ENCODE measurements around the gene OR1E1.

OR1E1 gene

GRCh38 chr17:3398310-3398709, at the start of gene OR1E1:
Gene OR1E1 (minus strand): TSS chr17:3398410. CDS start chr17:3398410, 0 bp downstream.
- Histone ChIP-seq H3K9me3 (ENCODE audit: insufficient read depth, low read length, severe bottlenecking) (no peaks in the 10 kb centered on the region), H3K9ac (ENCODE audit: low read depth, low read length) (no peak within 1 kb of the TSS), H3K36me3 (ENCODE audit: insufficient read depth, low read length) (no peaks in the 10 kb centered on the region), H3K79me2 (ENCODE audit: insufficient read depth, low read length) (no peaks in the 10 kb centered on the region), H3K27ac (ENCODE audit: low read length) (no peak within 1 kb of the TSS), H3K4me2 (ENCODE audit: insufficient read depth, low read length) (no peak within 1 kb of the TSS), H2AFZ (ENCODE audit: low read depth, low read length) (no peak within 1 kb of the TSS), H3K4me3 (ENCODE audit: low read depth in 1 of 2, low read length in 2 of 2) (no peak within 1 kb of the TSS), H3K27me3 (ENCODE audit: insufficient read depth, low read length, poor library complexity) (no peaks in the 10 kb centered on the region), H3K4me1 (ENCODE audit: insufficient read depth, low read length) (no peaks in the 10 kb centered on the region), H4K20me1 (ENCODE audit: insufficient read depth, low read length) (no peaks in the 10 kb centered on the region)
- TF ChIP-seq EZH2 (IDR thresholded peaks at IDR 0.05; ENCODE audit: borderline replicate concordance, low read depth, low read length, severe bottlenecking), result no peak
- no peak for TF ChIP-seq CTCF (IDR thresholded peaks at IDR 0.05; ENCODE audit: borderline replicate concordance, extremely low read depth, low read length, poor library complexity, severe bottlenecking)
- no peak for ATAC-seq (ENCODE audit: insufficient read depth, low read depth)
- no peak for DNase-seq

GRCh38 chr17:3447625-3448024, 49.4 kb upstream of the OR1E1 start:
- Histone ChIP-seq H3K27me3 (ENCODE audit: insufficient read depth, low read length, poor library complexity) (peaks cover 14% of the 10 kb centered on the region), H3K9me3 (ENCODE audit: insufficient read depth, low read length, severe bottlenecking) (no peaks in the 10 kb centered on the region), H3K79me2 (ENCODE audit: insufficient read depth, low read length) (no peaks in the 10 kb centered on the region), H3K4me3 (ENCODE audit: low read depth in 1 of 2, low read length in 2 of 2) (no peak overlapping the region), H4K20me1 (ENCODE audit: insufficient read depth, low read length) (no peaks in the 10 kb centered on the region), H3K9ac (ENCODE audit: low read depth, low read length) (no peak overlapping the region), H3K4me1 (ENCODE audit: insufficient read depth, low read length) (no peaks in the 10 kb centered on the region), H3K4me2 (ENCODE audit: insufficient read depth, low read length) (no peak overlapping the region), H3K36me3 (ENCODE audit: insufficient read depth, low read length) (no peaks in the 10 kb centered on the region), H3K27ac (ENCODE audit: low read length) (no peak overlapping the region), H2AFZ (ENCODE audit: low read depth, low read length) (no peak overlapping the region)
- DNase-seq (no peak), ATAC-seq (ENCODE audit: insufficient read depth, low read depth) (no peak)
- TF ChIP-seq CTCF (IDR thresholded peaks at IDR 0.05; ENCODE audit: borderline replicate concordance, extremely low read depth, low read length, poor library complexity, severe bottlenecking), result peak; percentile 44
- no peak for TF ChIP-seq EZH2 (IDR thresholded peaks at IDR 0.05; ENCODE audit: borderline replicate concordance, low read depth, low read length, severe bottlenecking)

- Histone ChIP-seq H3K9me3 (ENCODE audit: insufficient read depth, low read length, severe bottlenecking) (no peaks in the 10 kb centered on the region), H2AFZ (ENCODE audit: low read depth, low read length) (no peak overlapping the region), H3K27ac (ENCODE audit: low read length) (no peak overlapping the region), H3K4me2 (ENCODE audit: insufficient read depth, low read length) (no peak overlapping the region), H3K36me3 (ENCODE audit: insufficient read depth, low read length) (no peaks in the 10 kb centered on the region), H3K4me3 (ENCODE audit: low read depth in 1 of 2, low read length in 2 of 2) (no peak overlapping the region), H3K27me3 (ENCODE audit: insufficient read depth, low read length, poor library complexity) (peaks cover 24% of the 10 kb centered on the region), H3K9ac (ENCODE audit: low read depth, low read length) (no peak overlapping the region), H4K20me1 (ENCODE audit: insufficient read depth, low read length) (no peaks in the 10 kb centered on the region), H3K79me2 (ENCODE audit: insufficient read depth, low read length) (no peaks in the 10 kb centered on the region), H3K4me1 (ENCODE audit: insufficient read depth, low read length) (no peaks in the 10 kb centered on the region)
- no peak for ATAC-seq (ENCODE audit: insufficient read depth, low read depth)
- no peak for TF ChIP-seq CTCF (IDR thresholded peaks at IDR 0.05; ENCODE audit: borderline replicate concordance, extremely low read depth, low read length, poor library complexity, severe bottlenecking)
- no peak for DNase-seq
Measured at GRCh38 chr17:3440451-3440850, 42.2 kb upstream of the OR1E1 start.

- Histone ChIP-seq H3K9ac (ENCODE audit: low read depth, low read length) (no peak overlapping the region), H3K4me3 (ENCODE audit: low read depth in 1 of 2, low read length in 2 of 2) (no peak overlapping the region), H3K27me3 (ENCODE audit: insufficient read depth, low read length, poor library complexity) (peaks cover 19% of the 10 kb centered on the region), H4K20me1 (ENCODE audit: insufficient read depth, low read length) (no peaks in the 10 kb centered on the region), H3K4me2 (ENCODE audit: insufficient read depth, low read length) (no peak overlapping the region), H3K27ac (ENCODE audit: low read length) (no peak overlapping the region), H3K36me3 (ENCODE audit: insufficient read depth, low read length) (no peaks in the 10 kb centered on the region), H3K4me1 (ENCODE audit: insufficient read depth, low read length) (no peaks in the 10 kb centered on the region), H3K79me2 (ENCODE audit: insufficient read depth, low read length) (no peaks in the 10 kb centered on the region), H3K9me3 (ENCODE audit: insufficient read depth, low read length, severe bottlenecking) (no peaks in the 10 kb centered on the region), H2AFZ (ENCODE audit: low read depth, low read length) (no peak overlapping the region)
- ATAC-seq (ENCODE audit: insufficient read depth, low read depth) (no peak), DNase-seq (no peak)
- TF ChIP-seq EZH2 (IDR thresholded peaks at IDR 0.05; ENCODE audit: borderline replicate concordance, low read depth, low read length, severe bottlenecking) (no peak), CTCF (IDR thresholded peaks at IDR 0.05; ENCODE audit: borderline replicate concordance, extremely low read depth, low read length, poor library complexity, severe bottlenecking) (no peak)
Measured at GRCh38 chr17:3438368-3438767, 40.2 kb upstream of the OR1E1 start.

Data from DND-41 (cell line).